OCI-LY1 (cell line): Measurements from ENCODE around the gene TMEM47.

Experiments used
- H2AFZ ChIP-seq: fragments of 200-600 bp; sonication (generic), shearing (Covaris generic); 2 replicates; pipeline ENCODE4 v1.6.0; 2014; ENCODE audit warnings: antibody characterized with exemption, mild to moderate bottlenecking, low read length
- H3F3A ChIP-seq: fragments of 200-600 bp; sonication (generic), shearing (Covaris generic); 2 replicates; pipeline ENCODE4 v1.6.0; 2014; ENCODE audit warnings: mild to moderate bottlenecking, antibody characterized with exemption, low read length, moderate library complexity; ENCODE audit not compliant: insufficient read depth
- H3K27ac ChIP-seq: fragments of 200-600 bp; sonication (generic); 2 replicates; pipeline ENCODE4 v1.5.1; 2014; ENCODE audit warnings: low read length, mixed run types, mild to moderate bottlenecking, low read depth; ENCODE audit not compliant: poor library complexity, severe bottlenecking
- H3K27me3 ChIP-seq: fragments of 200-600 bp; sonication (generic); 2 replicates; pipeline ENCODE4 v1.6.0; 2014; ENCODE audit warnings: antibody characterized with exemption, mild to moderate bottlenecking, low read length, moderate library complexity; ENCODE audit not compliant: insufficient read depth
- H3K36me3 ChIP-seq: fragments of 200-600 bp; sonication (generic); 2 replicates; pipeline ENCODE4 v1.6.1; 2014; ENCODE audit warnings: mild to moderate bottlenecking, antibody characterized with exemption, low read length, moderate library complexity, mixed read lengths; ENCODE audit not compliant: insufficient read depth
- H3K4me1 ChIP-seq: fragments of 200-600 bp; sonication (generic); 2 replicates; pipeline ENCODE4 v1.5.1; 2014; ENCODE audit warnings: mild to moderate bottlenecking, low read length, moderate library complexity; ENCODE audit not compliant: insufficient read depth, severe bottlenecking
- H3K4me2 ChIP-seq: fragments of 200-600 bp; sonication (generic), shearing (Covaris generic); 2 replicates; pipeline ENCODE4 v1.6.1; 2014; ENCODE audit warnings: low read length
- H3K4me3 ChIP-seq: fragments of 200-600 bp; sonication (generic); 2 replicates; pipeline ENCODE4 v1.5.1; 2014; ENCODE audit warnings: low read length, low read depth, mild to moderate bottlenecking, mixed read lengths; ENCODE audit not compliant: poor library complexity, severe bottlenecking
- H3K79me2 ChIP-seq: fragments of 200-600 bp; shearing (Covaris generic); 2 replicates; pipeline ENCODE4 v1.6.1; 2016; ENCODE audit warnings: mixed run types, low read length, mixed read lengths; ENCODE audit not compliant: insufficient read depth
- H3K9ac ChIP-seq: fragments of 200-600 bp; sonication (generic), shearing (Covaris generic); 2 replicates; pipeline ENCODE4 v1.6.1; 2014; ENCODE audit warnings: mild to moderate bottlenecking, low read length, mixed read lengths
- H3K9me2 ChIP-seq: fragments of 200-600 bp; sonication (generic), shearing (Covaris generic); 2 replicates; pipeline ENCODE4 v1.6.1; 2014; ENCODE audit warnings: low read depth, mild to moderate bottlenecking, low read length, mixed read lengths
- H3K9me3 ChIP-seq: fragments of 200-600 bp; shearing (Covaris generic); 2 replicates; pipeline ENCODE4 v1.6.1; 2014; ENCODE audit warnings: low read length, mixed read lengths
- H4K20me1 ChIP-seq: fragments of 200-600 bp; sonication (generic), shearing (Covaris generic); 2 replicates; pipeline ENCODE4 v1.6.0; 2016; ENCODE audit warnings: mild to moderate bottlenecking, low read length; ENCODE audit not compliant: insufficient read depth
- CTCF ChIP-seq: fragments of 200-600 bp; sonication (generic), shearing (Covaris generic); IDR thresholded peaks from 2 replicates; pipeline ENCODE4 v1.5.1; 2017; ENCODE audit warnings: mild to moderate bottlenecking, antibody characterized with exemption, low read length, moderate library complexity, mixed read lengths
- EZH2 ChIP-seq: fragments of 200-600 bp; sonication (generic), shearing (Covaris generic); IDR thresholded peaks from 2 replicates; pipeline ENCODE4 v1.8.0; 2017; ENCODE audit warnings: borderline replicate concordance, mixed run types, mild to moderate bottlenecking, antibody characterized with exemption, low read length, moderate library complexity, mixed read lengths

TMEM47 gene

DNA sequence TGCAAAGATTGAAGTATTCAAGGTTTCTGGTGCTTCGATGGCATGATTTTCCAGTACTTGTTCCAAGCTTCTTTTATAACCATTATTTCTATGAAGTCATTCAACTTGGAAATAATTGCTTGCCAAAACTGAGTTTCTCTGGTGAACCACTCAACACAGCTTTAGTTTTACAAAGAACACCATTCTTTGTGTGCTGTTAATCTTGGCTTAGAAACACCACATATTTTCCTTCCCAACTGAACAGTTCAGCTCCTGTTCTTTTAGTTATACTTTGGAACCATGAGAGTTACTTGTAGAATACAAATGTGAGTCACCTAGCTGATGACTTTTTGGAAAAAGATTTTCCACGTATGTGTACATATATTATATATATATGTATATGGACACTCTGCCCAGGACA lies 32.7 kb downstream of the TMEM47 start:
- no peaks in the 10 kb centered on the region for H3K9me3 ChIP-seq
- H3F3A ChIP-seq: no peaks in the 10 kb centered on the region
- H3K4me1 ChIP-seq: no peaks in the 10 kb centered on the region
- H3K27ac ChIP-seq: no peak overlapping the region
- no peaks in the 10 kb centered on the region for H4K20me1 ChIP-seq
- no peaks in the 10 kb centered on the region for H3K27me3 ChIP-seq
- no peaks in the 10 kb centered on the region for H3K36me3 ChIP-seq
- H3K4me2 ChIP-seq: no peak overlapping the region
- no peaks in the 10 kb centered on the region for H3K79me2 ChIP-seq
- H3K9me2 ChIP-seq: no peaks in the 10 kb centered on the region
- H3K9ac ChIP-seq: no peak overlapping the region
- no peak overlapping the region for H2AFZ ChIP-seq
- H3K4me3 ChIP-seq: no peak overlapping the region
- TF ChIP-seq CTCF (no peak), EZH2 (no peak)

DNA sequence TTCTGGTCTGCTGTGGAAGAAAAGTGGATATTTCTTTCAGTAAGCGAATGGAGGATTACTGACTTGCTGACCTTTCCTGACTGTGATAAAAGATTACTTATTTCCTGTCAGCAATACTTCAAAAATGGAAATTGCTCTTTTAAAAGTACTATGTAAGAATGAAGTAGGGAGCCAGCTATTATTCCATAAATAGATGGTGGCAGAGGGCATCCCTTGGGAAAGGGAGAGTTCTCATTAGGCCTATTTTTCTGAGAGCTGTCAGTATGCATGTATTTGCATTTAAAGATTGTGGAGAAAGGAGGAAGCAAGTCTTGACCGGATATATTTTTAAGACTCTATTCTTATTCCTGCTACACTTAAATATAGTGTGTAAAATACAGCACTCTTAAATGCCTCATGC lies 37.2 kb downstream of the TMEM47 start:
- no peak for TF ChIP-seq EZH2
- TF ChIP-seq CTCF: no peak
- no peaks in the 10 kb centered on the region for H3K9me3 ChIP-seq
- no peak overlapping the region for H3K4me2 ChIP-seq
- H3F3A ChIP-seq: no peaks in the 10 kb centered on the region
- no peaks in the 10 kb centered on the region for H4K20me1 ChIP-seq
- no peaks in the 10 kb centered on the region for H3K4me1 ChIP-seq
- H3K79me2 ChIP-seq: no peaks in the 10 kb centered on the region
- no peak overlapping the region for H3K27ac ChIP-seq
- H3K36me3 ChIP-seq: no peaks in the 10 kb centered on the region
- H2AFZ ChIP-seq: no peak overlapping the region
- no peak overlapping the region for H3K9ac ChIP-seq
- H3K9me2 ChIP-seq: no peaks in the 10 kb centered on the region
- no peaks in the 10 kb centered on the region for H3K27me3 ChIP-seq
- no peak overlapping the region for H3K4me3 ChIP-seq

- Histone ChIP-seq H3K4me2 (no peak overlapping the region), H3K9ac (no peak overlapping the region), H4K20me1 (no peaks in the 10 kb centered on the region), H3K27me3 (no peaks in the 10 kb centered on the region), H3K4me1 (no peaks in the 10 kb centered on the region), H3K9me2 (no peaks in the 10 kb centered on the region), H3K27ac (no peak overlapping the region), H3K36me3 (no peaks in the 10 kb centered on the region), H2AFZ (no peak overlapping the region), H3K4me3 (no peak overlapping the region), H3K9me3 (no peaks in the 10 kb centered on the region), H3K79me2 (no peaks in the 10 kb centered on the region), H3F3A (no peaks in the 10 kb centered on the region)
- TF ChIP-seq EZH2: no peak
Measured at GRCh38 chrX:34612036-34612435, 45.0 kb downstream of the TMEM47 start.

- Histone ChIP-seq H3F3A (no peaks in the 10 kb centered on the region), H3K4me1 (no peaks in the 10 kb centered on the region), H3K9ac (no peak overlapping the region), H3K9me2 (no peaks in the 10 kb centered on the region), H3K9me3 (no peaks in the 10 kb centered on the region), H3K4me3 (no peak overlapping the region), H3K36me3 (no peaks in the 10 kb centered on the region), H3K27me3 (no peaks in the 10 kb centered on the region), H3K4me2 (no peak overlapping the region), H3K27ac (no peak overlapping the region), H2AFZ (no peak overlapping the region), H3K79me2 (no peaks in the 10 kb centered on the region), H4K20me1 (no peaks in the 10 kb centered on the region)
- TF ChIP-seq CTCF: no peak
- TF ChIP-seq EZH2: no peak
Measured at GRCh38 chrX:34598362-34598761, 58.7 kb downstream of the TMEM47 start.
